GM12878 (cell line): Measurements from ENCODE around the gene CFAP70. TPM values are rescaled to one million over a fixed set of nuclear protein-coding genes. Genes with fewer than 3 reads are reported as not detected.

Experiments
- ATAC-seq: fragments of 200-7000 bp; cut with Tn5 transposase; 3 replicates; pipeline ENCODE4 v1.9.1; 2020; ENCODE audit warnings: mild to moderate bottlenecking, moderate library complexity
- BruUV-seq: library from RNA; stranded (reverse); fragments of 400-500 nt; replicated peaks from 2 replicates; lab custom pipeline; 2021; lab: Mats Ljungman, UMichigan
- CTCF ChIA-PET: fragments of 300-600 bp; sonication (Branson Sonifier 250); formaldehyde crosslinking; extraction: SDS; loops from one replicate; lab custom pipeline; 2021; ENCODE audit warnings: inconsistent platforms; lab: Yijun Ruan, JAX
- POLR2A ChIA-PET: fragments of 350-600 bp; formaldehyde crosslinking; extraction: SDS; loops from one replicate; lab custom pipeline; 2021; ENCODE audit warnings: inconsistent platforms; lab: Charles Lee
- RAD21 ChIA-PET: fragments of 300-600 bp; sonication (Branson Sonifier 250); formaldehyde crosslinking; loops from one replicate; lab custom pipeline; 2023; ENCODE audit warnings: antibody characterized with exemption; ENCODE audit not compliant: unreplicated experiment; lab: Charles Lee
- SMC1A ChIA-PET: fragments of 300-600 bp; sonication (Branson Sonifier 250); formaldehyde crosslinking; loops from one replicate; lab custom pipeline; 2023; ENCODE audit not compliant: unreplicated experiment, uncharacterized antibody; lab: Charles Lee
- DNase-seq: peaks from one replicate; pipeline ENCODE4 v3.0.0-alpha.2; 2011; ENCODE audit warnings: low read depth, low spot score
- FAIRE-seq: peaks from 3 replicates; lab custom pipeline; 2011; peaks lifted over from hg19 to GRCh38; lab: Jason Lieb, UNC
- H2AFZ ChIP-seq: 2 replicates; pipeline ENCODE4 v1.6.0; 2011; ENCODE audit warnings: low read depth, low read length, control low read depth; ENCODE audit not compliant: control insufficient read depth
- H3K27ac ChIP-seq: 2 replicates; pipeline ENCODE4 v1.5.1; 2011; ENCODE audit warnings: control low read depth; ENCODE audit not compliant: control insufficient read depth, insufficient read depth
- H3K27me3 ChIP-seq, 2 experiments: replicated peaks in 1 of 2; 2 replicates each; pipeline versions ENCODE4 v1.6.0 to v1.6.1; 2011; ENCODE audit warnings: low read length in 1 of 2; ENCODE audit not compliant: control insufficient read depth in 2 of 2, insufficient read depth in 2 of 2
- H3K36me3 ChIP-seq, 2 experiments: 2 replicates each; pipeline ENCODE4 v1.5.1; 2011; ENCODE audit warnings: low read length in 1 of 2; ENCODE audit not compliant: control insufficient read depth in 2 of 2, insufficient read depth in 2 of 2
- H3K4me1 ChIP-seq: 2 replicates; pipeline ENCODE4 v1.6.1; 2011; ENCODE audit warnings: mild to moderate bottlenecking, low read length, moderate library complexity, mixed read lengths; ENCODE audit not compliant: control insufficient read depth, insufficient read depth
- H3K4me2 ChIP-seq: 2 replicates; pipeline ENCODE4 v1.6.0; 2011; ENCODE audit warnings: control low read depth; ENCODE audit not compliant: control insufficient read depth, insufficient read depth
- H3K4me3 ChIP-seq: fragments of 200-600 bp; sonication (generic); 2 replicates; pipeline ENCODE4 v1.5.1; 2016
- H3K79me2 ChIP-seq: 2 replicates; pipeline ENCODE4 v1.6.0; 2011; ENCODE audit warnings: low read length; ENCODE audit not compliant: control insufficient read depth, insufficient read depth
- H3K9ac ChIP-seq: 2 replicates; pipeline ENCODE4 v1.8.0; 2011; ENCODE audit warnings: low read length, control low read depth, mixed read lengths; ENCODE audit not compliant: control insufficient read depth, insufficient read depth
- H3K9me3 ChIP-seq: replicated peaks from 3 replicates; pipeline ENCODE4 v1.5.1; 2011; ENCODE audit warnings: mild to moderate bottlenecking, low read length; ENCODE audit not compliant: control insufficient read depth, insufficient read depth
- H4K20me1 ChIP-seq: 2 replicates; pipeline ENCODE4 v1.6.0; 2011; ENCODE audit not compliant: control insufficient read depth, insufficient read depth
- CEBPB ChIP-seq, 2 experiments: fragments of 150-350 bp in 1 of 2; IDR thresholded peaks; 2 replicates each; pipeline ENCODE4 v1.6.1; 2012 to 2014; ENCODE audit warnings: low read depth in 2 of 2, low read length in 2 of 2, borderline replicate concordance in 1 of 2, inconsistent platforms in 1 of 2
- GATAD2B ChIP-seq: fragments of 450-650 bp; conservative IDR thresholded peaks from 2 replicates; pipeline ENCODE4 v1.6.1; 2017; ENCODE audit warnings: low read depth, mild to moderate bottlenecking, moderate library complexity
- KLF5 ChIP-seq: fragments of 450-650 bp; IDR thresholded peaks from 2 replicates; pipeline ENCODE4 v1.6.1; 2014; ENCODE audit warnings: mild to moderate bottlenecking; ENCODE audit not compliant: partially characterized antibody
- PAX8 ChIP-seq: fragments of 450-650 bp; IDR thresholded peaks from 2 replicates; pipeline ENCODE4 v1.6.1; 2017; ENCODE audit warnings: mild to moderate bottlenecking, moderate library complexity
- SIX5 ChIP-seq: IDR thresholded peaks from 2 replicates; pipeline ENCODE4 v1.6.1; 2011; ENCODE audit warnings: mild to moderate bottlenecking, low read depth, low read length, moderate library complexity; ENCODE audit not compliant: severe bottlenecking
- ZBED1 ChIP-seq: IDR thresholded peaks from 2 replicates; pipeline ENCODE4 v1.6.1; 2016; ENCODE audit warnings: borderline replicate concordance
- ZNF274 ChIP-seq: IDR thresholded peaks from one replicate; pipeline ENCODE4 v1.8.0; 2011; ENCODE audit not compliant: insufficient read length, insufficient read depth
- WGBS: methylation state at CpG from one replicate; pipeline ENCODE4 v1.1.6; 2016; ENCODE audit warnings: low lambda C conversion rate; ENCODE audit not compliant: insufficient replicate concordance, insufficient coverage; ENCODE audit errors: missing lambda C conversion rate; 5-methylcytosine and 5-hydroxymethylcytosine counted together
- in situ Hi-C: fragments of 300-500 bp; cut with MboI; formaldehyde crosslinking; loops from 9 replicates; pipeline ENCODE4 v1.14.3; 2018; ENCODE audit warnings: mixed read lengths
- intact Hi-C: fragments of 100-400 bp; cut with micrococcal nuclease; formaldehyde crosslinking; loops from one replicate; pipeline ENCODE4 v1.14.2; 2022; ENCODE audit not compliant: unreplicated experiment
- polyA plus RNA-seq, 11 experiments: library from polyadenylated mRNA; depleted of rRNA in 4 of 11; unstranded in 6 of 11; stranded (reverse) in 5 of 11; fragments of >200 nt; fragmentation: Nextera tagmentation in 4 of 11; fragmentation: Illumina TruSeq in 1 of 11; extraction: Ambion mirVana in 4 of 11; extraction: Trizol in 1 of 11; gene quantifications; 1 replicate in 1 of 11; 2 replicates in 10 of 11; pipeline versions ENCODE4 v1.2.1 to v1.2.3, GENCODE V29; 2011 to 2016; ENCODE audit warnings: inconsistent platforms in 2 of 11, missing spikeins in 2 of 11, low read depth in 1 of 11
- total RNA-seq, 4 experiments: library from RNA; depleted of rRNA in 3 of 4; stranded (reverse); fragments of >200 nt in 3 of 4; fragmentation: Illumina TruSeq in 1 of 4; extraction: Trizol in 1 of 4; gene quantifications; 2 replicates each; pipeline versions ENCODE4 v1.2.1 to v1.2.3, GENCODE V29; 2013 to 2021
- TF ChIP-seq, protein P1 (sequence below): fragments of 450-650 bp; IDR thresholded peaks from 2 replicates; pipeline ENCODE4 v1.6.1; 2016; ENCODE audit warnings: mild to moderate bottlenecking
- TF ChIP-seq, protein P2 (sequence below): IDR thresholded peaks from 2 replicates; pipeline ENCODE4 v1.6.1; 2012; ENCODE audit warnings: low read depth, low read length, improper control_type of control experiment
- TF ChIP-seq, protein P3 (sequence below): fragments of 450-650 bp; IDR thresholded peaks from 2 replicates; pipeline ENCODE4 v1.6.1; 2017; ENCODE audit warnings: mild to moderate bottlenecking

Gene CFAP70
- total and polyA plus RNA-seq, 10 of the 15 experiments (the other 5 are each of a cell fraction or from before 2014, with no cell fraction given), result 0.21 to 1.1 (median 0.42) TPM

DNA sequence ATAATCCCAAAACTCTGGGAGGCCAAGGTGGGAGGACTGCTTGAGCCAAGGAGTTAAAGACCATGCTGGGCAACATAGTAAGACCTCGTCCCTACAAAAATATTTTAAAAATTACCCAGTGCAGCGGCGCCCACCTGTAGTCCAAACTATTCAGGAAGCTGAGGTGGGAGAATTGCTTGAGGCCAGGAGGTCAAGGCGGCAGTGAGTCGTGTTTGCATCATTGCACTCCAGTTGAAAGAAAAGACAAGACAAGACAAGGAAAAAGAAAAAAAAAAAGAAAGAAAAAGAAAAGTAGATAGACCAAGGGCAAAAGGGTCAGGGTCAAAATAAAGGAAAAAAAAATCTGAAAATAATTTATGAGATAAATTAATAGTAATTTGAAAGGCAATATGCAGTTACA, 49.4 kb upstream of the CFAP70 start:
- no peak overlapping the region for H3K9ac ChIP-seq
- intact Hi-C loops (no loop called here), in situ Hi-C loops (no loop called here)
- CTCF ChIA-PET, result interaction anchor here (0.5 kb wide), 1 partner anchor 283 kb away, joined by 3 read pairs; no protein-coding TSS in a partner anchor
- H4K20me1 ChIP-seq, result no peaks in the 10 kb centered on the region
- TF ChIP-seq ZBED1 (no peak), SIX5 (no peak), ZNF274 (no peak), GATAD2B (no peak), KLF5 (no peak), CEBPB (IDR thresholded peaks at IDR 0.05; ENCODE audit: borderline replicate concordance in 1 of 2, low read depth in 2 of 2, low read length in 2 of 2) (no peak), PAX8 (no peak)
- TF ChIP-seq, protein P1, sequence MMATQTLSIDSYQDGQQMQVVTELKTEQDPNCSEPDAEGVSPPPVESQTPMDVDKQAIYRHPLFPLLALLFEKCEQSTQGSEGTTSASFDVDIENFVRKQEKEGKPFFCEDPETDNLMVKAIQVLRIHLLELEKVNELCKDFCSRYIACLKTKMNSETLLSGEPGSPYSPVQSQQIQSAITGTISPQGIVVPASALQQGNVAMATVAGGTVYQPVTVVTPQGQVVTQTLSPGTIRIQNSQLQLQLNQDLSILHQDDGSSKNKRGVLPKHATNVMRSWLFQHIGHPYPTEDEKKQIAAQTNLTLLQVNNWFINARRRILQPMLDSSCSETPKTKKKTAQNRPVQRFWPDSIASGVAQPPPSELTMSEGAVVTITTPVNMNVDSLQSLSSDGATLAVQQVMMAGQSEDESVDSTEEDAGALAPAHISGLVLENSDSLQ, result no peak
- TF ChIP-seq, protein P2, sequence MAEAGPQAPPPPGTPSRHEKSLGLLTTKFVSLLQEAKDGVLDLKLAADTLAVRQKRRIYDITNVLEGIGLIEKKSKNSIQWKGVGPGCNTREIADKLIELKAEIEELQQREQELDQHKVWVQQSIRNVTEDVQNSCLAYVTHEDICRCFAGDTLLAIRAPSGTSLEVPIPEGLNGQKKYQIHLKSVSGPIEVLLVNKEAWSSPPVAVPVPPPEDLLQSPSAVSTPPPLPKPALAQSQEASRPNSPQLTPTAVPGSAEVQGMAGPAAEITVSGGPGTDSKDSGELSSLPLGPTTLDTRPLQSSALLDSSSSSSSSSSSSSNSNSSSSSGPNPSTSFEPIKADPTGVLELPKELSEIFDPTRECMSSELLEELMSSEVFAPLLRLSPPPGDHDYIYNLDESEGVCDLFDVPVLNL, result no peak
- TF ChIP-seq, protein P3, sequence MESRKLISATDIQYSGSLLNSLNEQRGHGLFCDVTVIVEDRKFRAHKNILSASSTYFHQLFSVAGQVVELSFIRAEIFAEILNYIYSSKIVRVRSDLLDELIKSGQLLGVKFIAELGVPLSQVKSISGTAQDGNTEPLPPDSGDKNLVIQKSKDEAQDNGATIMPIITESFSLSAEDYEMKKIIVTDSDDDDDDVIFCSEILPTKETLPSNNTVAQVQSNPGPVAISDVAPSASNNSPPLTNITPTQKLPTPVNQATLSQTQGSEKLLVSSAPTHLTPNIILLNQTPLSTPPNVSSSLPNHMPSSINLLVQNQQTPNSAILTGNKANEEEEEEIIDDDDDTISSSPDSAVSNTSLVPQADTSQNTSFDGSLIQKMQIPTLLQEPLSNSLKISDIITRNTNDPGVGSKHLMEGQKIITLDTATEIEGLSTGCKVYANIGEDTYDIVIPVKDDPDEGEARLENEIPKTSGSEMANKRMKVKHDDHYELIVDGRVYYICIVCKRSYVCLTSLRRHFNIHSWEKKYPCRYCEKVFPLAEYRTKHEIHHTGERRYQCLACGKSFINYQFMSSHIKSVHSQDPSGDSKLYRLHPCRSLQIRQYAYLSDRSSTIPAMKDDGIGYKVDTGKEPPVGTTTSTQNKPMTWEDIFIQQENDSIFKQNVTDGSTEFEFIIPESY, result no peak
- DNase-seq (no peak), ATAC-seq (no peak), FAIRE-seq (no peak)
- H2AFZ ChIP-seq, result no peak overlapping the region
- peaks cover 0 to 10% of the 10 kb centered on the region in 2 experiments; a peak in 1 of 4 replicates for H3K36me3 ChIP-seq
- H3K27me3 ChIP-seq, result no peaks in the 10 kb centered on the region
- no peak overlapping the region for H3K4me2 ChIP-seq
- RAD21 ChIA-PET, result no interaction called here
- H3K79me2 ChIP-seq, result peaks cover 93% of the 10 kb centered on the region
- SMC1A ChIA-PET, result interaction anchor here (1.0 to 1.1 kb wide), 2 partner anchors 11 to 357 kb away, joined by 3 read pairs; no protein-coding TSS in a partner anchor
- H3K4me1 ChIP-seq, result no peaks in the 10 kb centered on the region
- no TSS peak for BruUV-seq
- H3K4me3 ChIP-seq, result no peak overlapping the region
- H3K27ac ChIP-seq, result no peak overlapping the region
- no peaks in the 10 kb centered on the region for H3K9me3 ChIP-seq
- 100% methylated on average over 5 of the region's 5 CpGs for WGBS
- POLR2A ChIA-PET, result interaction anchor here (1.0 to 1.3 kb wide), 2 partner anchors 11 to 17 kb away, joined by 3 to 4 read pairs; no protein-coding TSS in a partner anchor
